Measurements from ENCODE around the gene TMEM89. TPM values are rescaled to one million over a fixed set of nuclear protein-coding genes. Genes with fewer than 3 reads are reported as not detected.

TMEM89 gene
- total and polyA plus RNA-seq, 2 of the 13 experiments (the other 11 are each of a cell fraction or from before 2014, with no cell fraction given), result 0.31 to 0.59 TPM

GRCh38 chr3:48609088-48610005 lies 12.2 kb downstream of the TMEM89 start, which contains the start of gene UQCRC1 (continued):
- peak; percentile 2 for TF ChIP-seq ZEB1 (IDR thresholded peaks at IDR 0.05; ENCODE audit: insufficient replicate concordance, low read depth)
- TF ChIP-seq SNAPC4 (CRISPR knock-in tag; IDR thresholded peaks at IDR 0.05), result peak; percentile 95
- peak; percentile 40; the same call in 1 of the 2 replicates for TF ChIP-seq ZNF441 (CRISPR knock-in tag; IDR thresholded peaks at IDR 0.05; ENCODE audit: borderline replicate concordance)
- TF ChIP-seq GTF3A (CRISPR knock-in tag; conservative IDR thresholded peaks at IDR 0.05), result peak; percentile 45; the same call in 1 of the 2 replicates
- 0 out of 2 replicates have a peak, but pooled peaks have one; percentile 24 for TF ChIP-seq CREB3 (CRISPR knock-in tag; IDR thresholded peaks at IDR 0.05)
- no peak for TF ChIP-seq USF2 (IDR thresholded peaks at IDR 0.05; ENCODE audit: low read depth, low read length)
- TF ChIP-seq USF2 (CRISPR knock-in tag; IDR thresholded peaks at IDR 0.05; ENCODE audit: borderline replicate concordance), result peak; percentile 51; the same call in 1 of the 2 replicates
- peak; percentile 67; the same call in 1 of the 2 replicates for TF ChIP-seq SIN3B (IDR thresholded peaks at IDR 0.05; ENCODE audit: low read length)
- peak; percentile 88; the same call in 1 of the 2 replicates for TF ChIP-seq ZNF670 (CRISPR knock-in tag; IDR thresholded peaks at IDR 0.05; ENCODE audit: borderline replicate concordance)
- TF ChIP-seq ZNF574 (CRISPR knock-in tag; IDR thresholded peaks at IDR 0.05), result peak; percentile 80
- no peak; the same call in 1 of the 2 replicates for TF ChIP-seq ZC3H13 (CRISPR knock-in tag; IDR thresholded peaks at IDR 0.05)
- no peak for TF ChIP-seq CHD4 (IDR thresholded peaks at IDR 0.05; ENCODE audit: borderline replicate concordance, low read length)
- peak; percentile 78 for TF ChIP-seq SALL2 (CRISPR knock-in tag; IDR thresholded peaks at IDR 0.05)
- no peak for TF ChIP-seq NFE2 (CRISPR knock-in tag; IDR thresholded peaks at IDR 0.05)
- TF ChIP-seq ZNF83 (CRISPR knock-in tag; IDR thresholded peaks at IDR 0.05; ENCODE audit: borderline replicate concordance), result peak; percentile 89; the same call in 1 of the 2 replicates
